Stimulated activated CD8-positive, alpha-beta memory T cell treated with anti-CD3 and anti-CD28 coated beads, Interleukin-4, amount 100 ng/mL, for 48 hours (primary cell): Measurements from ENCODE around the gene RCL1.
"Not testable (repeated sequence)": the region's sequence is repeated elsewhere in the genome, so short reads cannot be mapped to it uniquely, and the experiment has no call there.

Experiments used
- DNase-seq: peaks from one replicate; pipeline ENCODE4 v3.0.0-alpha.2; 2020

The RCL1 gene

GRCh38 chr9:4891674-4892073 is 98.9 kb downstream of the RCL1 start:
- no peak for DNase-seq

DNA sequence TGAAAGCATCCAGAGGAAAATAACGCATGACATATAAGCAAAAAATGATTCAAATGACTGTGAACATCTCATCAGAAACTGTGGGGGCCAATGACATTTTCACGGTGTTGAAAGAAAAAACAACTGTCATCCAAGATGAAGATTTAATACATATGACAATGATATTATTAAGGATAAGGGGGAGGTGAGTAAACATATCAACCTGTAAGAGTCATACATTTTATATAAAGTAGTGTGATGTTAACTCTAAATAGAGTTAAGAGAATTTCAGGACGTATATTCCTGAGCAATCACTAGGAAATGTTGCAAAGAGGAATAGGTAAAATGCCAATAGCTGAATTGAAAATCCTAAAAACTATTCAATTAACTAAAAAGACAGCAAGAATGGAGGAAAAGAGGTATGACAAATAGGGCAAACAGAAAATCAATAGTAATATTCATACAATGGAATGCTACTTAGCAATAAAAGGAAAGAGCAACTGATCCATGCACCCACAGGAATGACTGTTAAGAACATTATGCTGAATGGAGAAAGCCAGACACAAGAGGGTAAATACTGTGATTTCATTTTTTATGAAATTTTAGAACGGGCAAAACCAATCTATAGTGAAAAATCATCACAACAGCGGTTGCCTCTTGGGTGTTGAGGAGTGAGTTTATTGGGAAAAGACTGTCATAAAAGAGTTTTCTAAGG is 99.9 kb downstream of the RCL1 start:
- no peak for DNase-seq

GRCh38 chr9:4894076-4894475 is 101.3 kb downstream of the RCL1 start:
- DNase-seq: no peak

- DNase-seq: not testable (repeated sequence)
Observed at GRCh38 chr9:4899853-4900252, 107.1 kb downstream of the RCL1 start.

GRCh38 chr9:4901401-4902134 is 108.8 kb downstream of the RCL1 start:
- DNase-seq: peak; percentile 34

DNA sequence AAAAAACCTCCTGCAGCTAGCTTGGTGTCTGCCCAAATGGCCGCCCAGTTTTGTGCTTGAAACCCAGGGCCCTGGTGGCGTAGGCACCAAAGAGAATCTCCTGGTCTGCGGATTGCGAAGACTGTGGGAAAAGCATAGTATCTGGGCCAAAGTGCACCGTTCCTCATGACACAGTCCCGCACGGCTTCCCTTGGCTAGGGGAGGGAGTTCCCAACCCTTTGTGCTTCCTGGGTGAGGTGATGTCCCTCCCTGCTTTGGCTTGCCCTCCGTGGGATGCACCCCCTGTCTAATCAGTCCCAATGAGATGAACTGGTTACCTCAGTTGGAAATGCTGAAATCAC is 109.4 kb downstream of the RCL1 start:
- no peak for DNase-seq

DNA sequence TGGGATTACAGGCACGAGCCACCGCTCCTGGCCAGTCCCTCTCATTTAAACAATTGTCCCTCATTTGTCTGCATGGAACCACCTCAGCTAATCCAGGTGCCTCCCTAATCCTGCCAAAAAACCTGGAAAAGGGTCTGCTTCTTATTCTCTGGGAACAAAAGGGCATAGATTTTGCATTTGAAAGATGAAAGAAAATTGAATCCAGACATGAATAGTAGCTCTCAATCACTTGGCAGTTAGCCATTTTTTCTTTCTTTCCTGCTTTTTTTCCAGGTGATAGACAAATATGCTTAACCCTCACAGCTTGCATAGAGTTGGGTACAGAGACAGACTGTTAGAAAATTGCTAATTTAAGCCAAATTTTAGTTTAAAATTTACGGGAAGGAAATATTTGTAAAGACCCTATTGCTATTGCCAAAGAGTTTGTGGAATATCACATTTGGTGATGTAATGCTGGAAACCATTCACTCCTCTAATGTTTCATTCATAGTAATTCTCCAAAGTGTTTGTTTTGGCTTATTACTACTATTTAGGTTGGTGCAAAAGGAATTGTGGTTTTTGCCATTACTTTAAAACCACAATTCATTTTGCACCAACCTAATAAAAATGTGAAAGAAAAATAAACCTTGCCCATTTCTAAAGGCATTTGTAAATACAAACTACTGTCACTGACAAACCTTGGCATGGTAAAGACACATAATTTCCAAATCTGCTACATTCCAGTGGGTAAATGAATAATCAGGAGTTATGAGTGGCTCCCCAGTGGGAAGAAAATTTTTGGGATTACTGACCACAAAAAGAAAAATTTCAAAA is 111.8 kb downstream of the RCL1 start:
- no peak for DNase-seq

DNA sequence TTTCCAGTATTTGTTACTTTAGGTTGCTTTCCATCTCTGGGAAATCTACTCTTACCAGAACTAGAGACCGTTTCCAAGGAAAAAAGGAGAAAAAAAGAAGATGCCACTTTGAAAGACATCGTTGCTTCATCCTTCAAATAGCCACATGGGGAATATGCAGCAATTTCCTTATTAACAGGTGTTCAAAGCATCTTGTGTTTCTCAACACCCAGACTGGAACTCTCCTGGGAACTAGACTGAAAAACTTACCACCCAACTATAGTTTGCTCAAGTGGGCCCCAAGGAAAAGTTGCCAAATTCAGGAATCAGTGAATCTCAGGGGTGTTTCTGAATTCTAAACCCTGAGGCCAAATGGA is 112.4 kb downstream of the RCL1 start:
- no peak for DNase-seq
